ENCODE measurements around the gene ELF2.

DNA sequence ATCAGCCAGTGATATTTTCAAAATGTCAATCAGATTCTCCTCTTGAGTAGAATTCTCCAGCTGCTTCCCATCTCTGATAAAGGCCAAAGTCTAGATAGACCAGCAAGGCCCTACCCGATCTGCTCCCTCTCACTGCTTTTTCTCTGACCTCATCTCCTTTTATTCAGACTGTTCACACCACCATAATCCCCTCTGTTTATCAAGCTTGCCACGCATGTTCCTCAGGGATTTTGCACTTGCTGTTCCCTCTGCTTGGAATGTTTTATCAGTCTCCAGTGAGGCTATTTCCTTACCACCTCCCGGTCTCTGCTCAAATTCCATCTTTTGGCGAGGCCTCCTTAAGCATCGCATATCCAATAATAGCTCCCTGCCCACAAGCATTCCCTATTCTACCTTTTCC is 141.4 kb downstream of the ELF2 start:
- TF ChIP-seq, protein P1, sequence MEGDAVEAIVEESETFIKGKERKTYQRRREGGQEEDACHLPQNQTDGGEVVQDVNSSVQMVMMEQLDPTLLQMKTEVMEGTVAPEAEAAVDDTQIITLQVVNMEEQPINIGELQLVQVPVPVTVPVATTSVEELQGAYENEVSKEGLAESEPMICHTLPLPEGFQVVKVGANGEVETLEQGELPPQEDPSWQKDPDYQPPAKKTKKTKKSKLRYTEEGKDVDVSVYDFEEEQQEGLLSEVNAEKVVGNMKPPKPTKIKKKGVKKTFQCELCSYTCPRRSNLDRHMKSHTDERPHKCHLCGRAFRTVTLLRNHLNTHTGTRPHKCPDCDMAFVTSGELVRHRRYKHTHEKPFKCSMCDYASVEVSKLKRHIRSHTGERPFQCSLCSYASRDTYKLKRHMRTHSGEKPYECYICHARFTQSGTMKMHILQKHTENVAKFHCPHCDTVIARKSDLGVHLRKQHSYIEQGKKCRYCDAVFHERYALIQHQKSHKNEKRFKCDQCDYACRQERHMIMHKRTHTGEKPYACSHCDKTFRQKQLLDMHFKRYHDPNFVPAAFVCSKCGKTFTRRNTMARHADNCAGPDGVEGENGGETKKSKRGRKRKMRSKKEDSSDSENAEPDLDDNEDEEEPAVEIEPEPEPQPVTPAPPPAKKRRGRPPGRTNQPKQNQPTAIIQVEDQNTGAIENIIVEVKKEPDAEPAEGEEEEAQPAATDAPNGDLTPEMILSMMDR (IDR thresholded peaks at IDR 0.05) = no peak
- no peak for TF ChIP-seq POLR2A (IDR thresholded peaks at IDR 0.05)
- no peak for TF ChIP-seq POLR2AphosphoS5 (IDR thresholded peaks at IDR 0.05)
